NOMO-1 treated with dmso at 0.1 percent for 144 hours (cell line): ENCODE results near the gene MYH14.

ENCODE experiments used
- DNase-seq: peaks from one replicate; lab custom pipeline; 2025; ENCODE audit not compliant: unreplicated experiment; lab: John Stamatoyannopoulos, UW

The MYH14 gene

DNA sequence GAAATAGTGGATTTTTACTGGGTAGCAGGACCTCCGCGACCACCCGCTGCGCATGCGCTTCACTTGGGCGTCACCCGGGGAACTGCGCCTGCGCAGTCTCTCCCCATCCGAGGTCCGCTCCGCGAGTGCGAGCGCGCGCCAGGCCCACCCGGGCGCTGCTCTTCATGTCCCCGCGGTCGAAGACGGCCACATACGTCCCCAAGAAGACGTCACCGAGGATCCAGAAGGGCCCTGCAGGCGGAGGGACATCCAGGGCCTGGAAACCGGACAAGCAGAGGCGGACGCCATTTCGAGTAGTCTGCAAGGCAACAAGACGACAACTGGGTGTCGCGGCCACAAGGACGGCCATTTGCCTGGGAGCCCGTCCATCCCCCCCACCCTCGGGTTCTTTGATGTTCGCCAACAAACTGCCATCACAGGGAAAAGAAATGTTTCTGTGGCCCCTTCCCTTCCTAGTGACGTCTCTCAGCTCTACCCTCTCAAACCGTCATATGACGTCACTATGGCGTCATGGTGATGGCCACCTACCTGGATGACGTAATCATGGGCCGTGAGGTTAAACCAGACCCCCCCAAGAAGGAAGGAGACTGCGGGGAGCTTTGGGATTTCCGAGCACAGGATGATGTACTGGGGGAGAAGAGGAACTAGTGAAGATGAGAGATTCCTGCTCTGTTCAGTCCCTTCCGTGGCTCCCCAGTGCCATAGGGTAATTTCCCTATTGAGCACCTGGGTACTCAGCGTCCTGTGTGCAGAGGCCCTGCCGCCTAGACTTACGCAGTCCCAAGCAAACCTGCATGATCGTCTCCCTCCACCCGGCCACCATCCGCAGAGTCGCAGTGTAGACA is 155.3 kb downstream of the MYH14 start:
- DNase-seq, result no peak

- DNase-seq, result no peak
These were observed 156.0 kb downstream of the MYH14 start for GRCh38 chr19:50359328-50359818.
